IMR-90 (cell line): ENCODE measurements around the gene DHDDS. TPM values are rescaled to one million over a fixed set of nuclear protein-coding genes. Genes with fewer than 3 reads are reported as not detected.

Experiments used
- ATAC-seq: fragments of 200-7000 bp; cut with Tn5 transposase; 2 replicates; pipeline ENCODE4 v1.9.1; 2020; ENCODE audit warnings: low read depth, mild to moderate bottlenecking, moderate library complexity
- BruUV-seq: library from RNA; stranded (reverse); fragments of 400-500 nt; replicated peaks from 2 replicates; lab custom pipeline; 2021; lab: Mats Ljungman, UMichigan
- CTCF ChIA-PET: fragments of 300-600 bp; formaldehyde crosslinking; extraction: SDS; loops from one replicate; lab custom pipeline; 2021; ENCODE audit warnings: antibody characterized with exemption; lab: Yijun Ruan, JAX
- POLR2A ChIA-PET: fragments of 300-600 bp; sonication (Branson Sonifier 250); formaldehyde crosslinking; loops from one replicate; lab custom pipeline; 2022; ENCODE audit warnings: antibody characterized with exemption; ENCODE audit not compliant: unreplicated experiment; lab: Charles Lee
- DNase-seq: peaks from one replicate; pipeline ENCODE4 v3.0.0; 2013
- H2AFZ ChIP-seq: replicated peaks from 2 replicates; pipeline ENCODE3; 2013; ENCODE audit warnings: low read length, mild to moderate bottlenecking; ENCODE audit not compliant: poor library complexity
- H2AK5ac ChIP-seq: 2 replicates; pipeline ENCODE4 v1.6.1; 2013; ENCODE audit warnings: low read depth, low read length, inconsistent platforms
- H2AK9ac ChIP-seq: replicated peaks from 2 replicates; pipeline ENCODE3; 2013; ENCODE audit warnings: mild to moderate bottlenecking, low read depth, low read length, moderate library complexity; ENCODE audit not compliant: poor library complexity
- H2BK120ac ChIP-seq: 2 replicates; pipeline ENCODE4 v1.6.1; 2013; ENCODE audit warnings: low read depth, low read length, inconsistent platforms
- H2BK15ac ChIP-seq: 3 replicates; pipeline ENCODE4 v1.6.1; 2013; ENCODE audit warnings: low read depth, low read length, inconsistent platforms
- H2BK20ac ChIP-seq: 2 replicates; pipeline ENCODE4 v1.6.1; 2013; ENCODE audit warnings: low read depth, mild to moderate bottlenecking, inconsistent platforms, low read length, moderate library complexity
- H2BK5ac ChIP-seq: 2 replicates; pipeline ENCODE4 v1.6.1; 2013; ENCODE audit warnings: mild to moderate bottlenecking, low read depth, low read length, inconsistent platforms; ENCODE audit not compliant: poor library complexity, severe bottlenecking
- H3K14ac ChIP-seq: replicated peaks from 2 replicates; pipeline ENCODE4 v1.6.1; 2013; ENCODE audit warnings: low read depth, low read length, inconsistent platforms
- H3K18ac ChIP-seq: 2 replicates; pipeline ENCODE4 v1.6.1; 2013; ENCODE audit warnings: low read depth, low read length, control low read depth
- H3K23ac ChIP-seq: 2 replicates; pipeline ENCODE4 v1.6.1; 2013; ENCODE audit warnings: low read depth, low read length, inconsistent platforms
- H3K27ac ChIP-seq: 2 replicates; pipeline ENCODE4 v1.5.1; 2013; ENCODE audit warnings: mild to moderate bottlenecking, control low read depth, low read length; ENCODE audit not compliant: insufficient read depth
- H3K27me3 ChIP-seq: 2 replicates; pipeline ENCODE4 v1.6.1; 2013; ENCODE audit warnings: low read length; ENCODE audit not compliant: control insufficient read depth, insufficient read depth
- H3K36me3 ChIP-seq: 2 replicates; pipeline ENCODE4 v1.6.1; 2013; ENCODE audit warnings: low read length, mixed read lengths; ENCODE audit not compliant: control insufficient read depth, insufficient read depth
- H3K4ac ChIP-seq: 2 replicates; pipeline ENCODE4 v1.6.1; 2013; ENCODE audit warnings: low read depth, low read length, inconsistent platforms
- H3K4me1 ChIP-seq: 2 replicates; pipeline ENCODE4 v1.6.1; 2013; ENCODE audit warnings: low read length, mixed read lengths; ENCODE audit not compliant: control insufficient read depth, insufficient read depth
- H3K4me2 ChIP-seq: 2 replicates; pipeline ENCODE4 v1.6.1; 2013; ENCODE audit warnings: low read depth, mild to moderate bottlenecking, control low read depth, low read length, moderate library complexity
- H3K4me3 ChIP-seq: 2 replicates; pipeline ENCODE4 v1.5.1; 2013; ENCODE audit warnings: low read depth, mild to moderate bottlenecking, control low read depth, low read length, moderate library complexity; ENCODE audit not compliant: insufficient read depth
- H3K56ac ChIP-seq: 2 replicates; pipeline ENCODE4 v1.6.1; 2013; ENCODE audit warnings: low read length, inconsistent platforms; ENCODE audit not compliant: insufficient read depth; ENCODE audit errors: extremely low read depth
- H3K79me1 ChIP-seq, 2 experiments: 2 replicates each; pipeline ENCODE4 v1.6.1; 2013; ENCODE audit warnings: low read length in 2 of 2, inconsistent platforms in 1 of 2, low read depth in 1 of 2
- H3K9ac ChIP-seq: 2 replicates; pipeline ENCODE4 v1.6.1; 2013; ENCODE audit warnings: low read depth, low read length, control low read depth
- H3K9me1 ChIP-seq: 2 replicates; pipeline ENCODE4 v1.6.1; 2013; ENCODE audit warnings: low read length, inconsistent platforms; ENCODE audit not compliant: insufficient read depth
- H3K9me3 ChIP-seq: 2 replicates; pipeline ENCODE4 v1.6.1; 2013; ENCODE audit warnings: low read length; ENCODE audit not compliant: control insufficient read depth, insufficient read depth
- H4K20me1 ChIP-seq: 2 replicates; pipeline ENCODE4 v1.6.1; 2013; ENCODE audit warnings: low read length, inconsistent platforms; ENCODE audit not compliant: insufficient read depth
- H4K5ac ChIP-seq: 2 replicates; pipeline ENCODE4 v1.6.1; 2013; ENCODE audit warnings: mild to moderate bottlenecking, low read depth, low read length, control low read depth
- H4K8ac ChIP-seq, 2 experiments: 2 replicates each; pipeline ENCODE4 v1.6.1; 2013; ENCODE audit warnings: low read depth in 2 of 2, low read length in 2 of 2, control low read depth in 1 of 2, inconsistent platforms in 1 of 2
- H4K91ac ChIP-seq: 2 replicates; pipeline ENCODE4 v1.6.1; 2013; ENCODE audit warnings: low read depth, low read length, inconsistent platforms; ENCODE audit not compliant: insufficient read depth
- BHLHE40 ChIP-seq: fragments of 150-350 bp; IDR thresholded peaks from 2 replicates; pipeline ENCODE4 v1.6.1; 2016; ENCODE audit warnings: mild to moderate bottlenecking, low read depth, low read length
- CEBPB ChIP-seq: IDR thresholded peaks from 2 replicates; pipeline ENCODE4 v1.6.1; 2012; ENCODE audit warnings: low read depth, low read length, improper control_type of control experiment
- CHD1 ChIP-seq: IDR thresholded peaks from 2 replicates; pipeline ENCODE4 v1.6.1; 2012; ENCODE audit warnings: low read depth, low read length, improper control_type of control experiment
- CTCF ChIP-seq: conservative IDR thresholded peaks from 2 replicates; pipeline ENCODE4 v1.5.1; 2012; ENCODE audit warnings: mild to moderate bottlenecking, low read depth, low read length, improper control_type of control experiment
- ELK1 ChIP-seq: fragments of 150-350 bp; IDR thresholded peaks from 2 replicates; pipeline ENCODE4 v1.6.1; 2016; ENCODE audit warnings: low read depth, mild to moderate bottlenecking, low read length, moderate library complexity, borderline replicate concordance
- FOS ChIP-seq: fragments of 150-350 bp; IDR thresholded peaks from 2 replicates; pipeline ENCODE4 v1.6.1; 2016; ENCODE audit warnings: low read depth, low read length
- MAFK ChIP-seq: IDR thresholded peaks from 2 replicates; pipeline ENCODE4 v1.6.1; 2012; ENCODE audit warnings: low read depth, low read length, improper control_type of control experiment
- MAZ ChIP-seq: IDR thresholded peaks from 2 replicates; pipeline ENCODE4 v1.6.1; 2012; ENCODE audit warnings: low read depth, mild to moderate bottlenecking, low read length, improper control_type of control experiment, moderate library complexity, borderline replicate concordance
- MXI1 ChIP-seq: IDR thresholded peaks from 2 replicates; pipeline ENCODE4 v1.6.1; 2012; ENCODE audit warnings: low read depth, mild to moderate bottlenecking, low read length, moderate library complexity, borderline replicate concordance
- NFE2L2 ChIP-seq: fragments of 150-350 bp; IDR thresholded peaks from 2 replicates; pipeline ENCODE4 v1.6.1; 2016; ENCODE audit warnings: low read depth, mild to moderate bottlenecking, low read length
- POLR2A ChIP-seq: IDR thresholded peaks from 2 replicates; pipeline ENCODE4 v1.6.1; 2012; ENCODE audit warnings: mild to moderate bottlenecking, low read depth, low read length
- RAD21 ChIP-seq: IDR thresholded peaks from 2 replicates; pipeline ENCODE4 v1.6.1; 2012; ENCODE audit warnings: low read length, improper control_type of control experiment
- RCOR1 ChIP-seq: IDR thresholded peaks from 2 replicates; pipeline ENCODE4 v1.6.1; 2012; ENCODE audit warnings: mild to moderate bottlenecking, low read length, improper control_type of control experiment; ENCODE audit not compliant: insufficient replicate concordance
- RFX5 ChIP-seq: IDR thresholded peaks from 2 replicates; pipeline ENCODE4 v1.8.0; 2012; ENCODE audit warnings: low read depth, mild to moderate bottlenecking, low read length, moderate library complexity
- SMC3 ChIP-seq: fragments of 150-350 bp; IDR thresholded peaks from 2 replicates; pipeline ENCODE4 v1.6.1; 2016; ENCODE audit warnings: low read depth, mild to moderate bottlenecking, antibody characterized with exemption, low read length, moderate library complexity
- WGBS, 2 experiments: methylation state at CpG; one replicate each; pipeline versions ENCODE4 v1.1.5 to v1.1.7; 2013; ENCODE audit warnings: missing lambda C conversion rate in 2 of 2; ENCODE audit not compliant: insufficient read length in 1 of 2; ENCODE audit errors: extremely low coverage in 2 of 2; 5-methylcytosine and 5-hydroxymethylcytosine counted together
- dilution Hi-C: fragments of 300-500 bp; cut with HindIII; formaldehyde crosslinking; loops from one replicate; pipeline ENCODE4 v1.14.3; 2018; ENCODE audit warnings: low sequenced_read_pairs; ENCODE audit not compliant: unreplicated experiment
- in situ Hi-C: fragments of 300-500 bp; cut with MboI; formaldehyde crosslinking; loops from 3 replicates; pipeline ENCODE4 v1.14.3; 2019; ENCODE audit warnings: low sequenced_read_pairs, inconsistent platforms, mixed read lengths
- intact Hi-C: fragments of 100-400 bp; cut with micrococcal nuclease; formaldehyde crosslinking; loops from 2 replicates; pipeline ENCODE4 v1.10.0; 2022
- polyA plus RNA-seq, 3 experiments: library from polyadenylated mRNA; depleted of rRNA; stranded (reverse); fragments of >200 nt; gene quantifications; 2 replicates each; pipeline ENCODE4 v1.2.3, GENCODE V29; 2012; ENCODE audit warnings: low replicate concordance in 1 of 3
- total RNA-seq: library from RNA; depleted of rRNA; stranded (reverse); fragments of >200 nt; gene quantifications from 2 replicates; pipeline ENCODE4 v1.2.3, GENCODE V29; 2012
- TF ChIP-seq, protein P1 (sequence below): fragments of 150-350 bp; IDR thresholded peaks from 2 replicates; pipeline ENCODE4 v1.6.1; 2017; ENCODE audit warnings: mild to moderate bottlenecking, antibody characterized with exemption, low read length, low read depth

DHDDS gene
- total and polyA plus RNA-seq, 2 of the 4 experiments (the other 2 are of a cell fraction): 49.3 to 67.7 TPM

DNA sequence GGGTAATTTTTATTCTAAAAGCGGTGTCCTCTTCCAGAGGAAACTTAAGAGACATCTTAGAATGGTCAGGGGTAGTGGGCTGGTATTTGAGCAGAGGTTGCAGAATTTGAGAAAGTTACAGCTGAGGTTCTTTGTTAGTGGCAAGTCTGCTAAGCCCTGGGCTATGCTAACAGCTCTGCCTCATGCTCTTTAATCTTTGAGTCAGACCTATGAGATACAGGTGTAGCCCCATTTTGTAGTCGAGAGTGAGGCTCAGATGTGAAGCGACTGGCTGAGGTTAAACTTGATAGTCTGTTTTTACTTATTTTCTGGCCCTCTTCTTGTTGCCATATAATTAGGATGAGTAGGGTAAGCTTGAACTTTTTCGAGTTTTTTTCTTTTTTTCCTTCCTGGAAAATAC lies 44.8 kb downstream of the DHDDS start:
- POLR2A ChIA-PET: no interaction called here
- peaks cover 4% of the 10 kb centered on the region for H3K4me1 ChIP-seq
- no peak overlapping the region for H2BK120ac ChIP-seq
- ATAC-seq (no peak), DNase-seq (no peak)
- H3K14ac ChIP-seq: no peak overlapping the region
- H4K20me1 ChIP-seq: peaks cover 22% of the 10 kb centered on the region; the same call in 1 of the 2 replicates
- H3K27me3 ChIP-seq: no peaks in the 10 kb centered on the region
- CTCF ChIA-PET: interaction anchor here (0.5 kb wide), 1 partner anchor 11 kb away, joined by 3 read pairs; no protein-coding TSS in a partner anchor
- no peak overlapping the region for H3K9ac ChIP-seq
- dilution Hi-C loops: no loop called here
- no peak overlapping the region for H4K91ac ChIP-seq
- H3K9me3 ChIP-seq: no peaks in the 10 kb centered on the region
- H2AK5ac ChIP-seq: no peak overlapping the region
- in situ Hi-C loops: no loop called here
- no peak overlapping the region for H3K4ac ChIP-seq
- no peak overlapping the region for H3K27ac ChIP-seq
- no peak overlapping the region for H2AK9ac ChIP-seq
- no peak overlapping the region for H3K23ac ChIP-seq
- H4K8ac ChIP-seq: no peak overlapping the region
- H3K4me3 ChIP-seq: no peak overlapping the region
- no peak for TF ChIP-seq RCOR1
- TF ChIP-seq FOS: no peak
- TF ChIP-seq ELK1: no peak
- TF ChIP-seq MAZ: no peak
- no peak for TF ChIP-seq CTCF
- no peak for TF ChIP-seq MAFK
- TF ChIP-seq CEBPB: no peak
- TF ChIP-seq BHLHE40: no peak
- no peak for TF ChIP-seq SMC3
- no peak for TF ChIP-seq MXI1
- TF ChIP-seq RFX5: no peak
- TF ChIP-seq POLR2A: no peak
- TF ChIP-seq, protein P1, sequence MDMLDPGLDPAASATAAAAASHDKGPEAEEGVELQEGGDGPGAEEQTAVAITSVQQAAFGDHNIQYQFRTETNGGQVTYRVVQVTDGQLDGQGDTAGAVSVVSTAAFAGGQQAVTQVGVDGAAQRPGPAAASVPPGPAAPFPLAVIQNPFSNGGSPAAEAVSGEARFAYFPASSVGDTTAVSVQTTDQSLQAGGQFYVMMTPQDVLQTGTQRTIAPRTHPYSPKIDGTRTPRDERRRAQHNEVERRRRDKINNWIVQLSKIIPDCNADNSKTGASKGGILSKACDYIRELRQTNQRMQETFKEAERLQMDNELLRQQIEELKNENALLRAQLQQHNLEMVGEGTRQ: no peak
- TF ChIP-seq CHD1: no peak
- TF ChIP-seq RAD21: no peak
- no peak for TF ChIP-seq NFE2L2
- H3K79me1 ChIP-seq: peaks cover 15 to 38% of the 10 kb centered on the region in 2 experiments
- no peak overlapping the region for H2BK20ac ChIP-seq
- H3K4me2 ChIP-seq: no peak overlapping the region
- peaks cover 20% of the 10 kb centered on the region for H3K36me3 ChIP-seq
- no TSS peak for BruUV-seq
- no peak overlapping the region for H2BK15ac ChIP-seq
- WGBS, 2 experiments: no CpG with 5 or more reads among the region's 4 CpGs
- no peak overlapping the region for H3K56ac ChIP-seq
- H4K5ac ChIP-seq: no peak overlapping the region
- no peak overlapping the region for H2BK5ac ChIP-seq
- intact Hi-C loops: no loop called here
- H3K9me1 ChIP-seq: peaks cover 3% of the 10 kb centered on the region; the same call in 1 of the 2 replicates
- H2AFZ ChIP-seq: no peak overlapping the region
- H3K18ac ChIP-seq: no peak overlapping the region
